GM08714 (cell line): Measurements from ENCODE around the gene DHX57.

Experiments used
- H3K4me3 ChIP-seq: fragments of 200-500 bp; sonication (Bioruptor generic); 2 replicates; pipeline ENCODE4 v1.5.1; 2014; ENCODE audit warnings: mild to moderate bottlenecking, low read length, inconsistent platforms
- ZNF274 ChIP-seq: IDR thresholded peaks from 2 replicates; pipeline ENCODE4 v1.6.1; 2012; ENCODE audit warnings: mild to moderate bottlenecking, low read depth, low read length

The DHX57 gene

DNA sequence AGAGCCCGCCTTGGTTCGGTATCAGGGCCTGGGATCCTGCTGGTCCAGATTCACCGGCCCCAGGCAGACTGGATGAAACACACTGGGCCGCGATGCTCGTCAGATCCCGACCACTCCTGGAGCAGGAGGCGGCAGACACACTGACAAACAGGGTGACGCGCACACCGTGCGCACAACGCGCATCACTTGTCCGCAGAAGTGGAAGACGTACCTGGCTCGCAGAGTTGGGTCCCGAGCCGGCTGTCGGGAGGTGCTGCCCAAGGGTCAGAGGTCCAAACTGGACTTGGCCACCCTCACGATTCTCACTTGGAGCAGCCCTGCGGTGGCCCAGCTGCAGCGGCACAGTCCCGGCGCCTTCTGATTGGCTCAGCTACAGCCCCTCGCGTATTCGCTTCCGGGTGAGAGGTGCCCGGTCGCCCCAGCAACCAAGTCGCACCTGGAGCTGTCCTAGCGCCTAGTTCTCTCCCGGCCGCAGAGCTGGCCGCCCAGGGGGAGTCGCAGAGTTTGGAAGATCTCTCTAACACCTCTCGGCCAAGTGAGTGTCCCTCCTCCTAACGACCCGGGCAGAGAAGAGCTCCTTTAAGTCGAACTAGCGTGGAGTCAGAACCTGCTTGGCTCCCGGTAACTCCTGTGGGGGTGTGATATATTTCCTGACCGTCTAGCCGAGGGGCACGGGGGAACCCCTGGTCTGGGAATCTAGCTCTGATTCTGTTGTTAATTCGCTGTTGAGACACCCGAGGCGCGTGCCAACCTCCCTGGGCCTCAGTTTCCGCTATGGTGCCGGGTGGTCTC is at the start of gene DHX57, which contains the start of gene MORN2:
Gene DHX57, minus strand, starts transcription at position 359 of the 792 bp plus-strand sequence. CDS start 7,529 bp downstream, outside the sequence.
Gene MORN2, plus strand, starts transcription at position 401 of the 792 bp plus-strand sequence.
- TF ChIP-seq ZNF274: no peak
- peak within 1 kb of the TSS; percentile 73 for H3K4me3 ChIP-seq

DNA sequence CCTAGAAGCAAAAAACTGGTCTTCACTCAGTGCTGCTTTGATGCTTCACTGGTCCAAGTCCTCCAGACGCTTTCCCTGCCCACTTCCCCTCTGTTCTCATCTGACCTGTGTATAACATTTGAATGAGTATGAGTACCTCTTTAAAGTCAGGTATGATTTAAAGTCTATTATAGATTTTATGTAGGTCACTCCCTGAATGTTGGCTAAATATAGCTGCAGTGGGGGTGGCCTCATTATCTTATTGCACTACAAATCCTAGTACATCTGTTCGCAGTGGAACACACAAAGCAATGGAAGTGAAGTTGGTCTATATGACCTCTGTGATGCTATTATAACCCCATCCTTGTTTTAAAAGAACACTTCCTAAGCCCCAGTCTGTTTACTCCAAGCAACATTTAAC is 47.2 kb upstream of the DHX57 start:
- H3K4me3 ChIP-seq: no peak overlapping the region
- TF ChIP-seq ZNF274: no peak

- no peak overlapping the region for H3K4me3 ChIP-seq
- no peak for TF ChIP-seq ZNF274
Observed at GRCh38 chr2:38922389-38922788, 46.7 kb upstream of the DHX57 start.

- no peak overlapping the region for H3K4me3 ChIP-seq
- TF ChIP-seq ZNF274: no peak
Observed at GRCh38 chr2:38912619-38913018, 36.9 kb upstream of the DHX57 start.

- H3K4me3 ChIP-seq: no peak overlapping the region
- no peak for TF ChIP-seq ZNF274
Observed at GRCh38 chr2:38911191-38911590, 35.5 kb upstream of the DHX57 start.

DNA sequence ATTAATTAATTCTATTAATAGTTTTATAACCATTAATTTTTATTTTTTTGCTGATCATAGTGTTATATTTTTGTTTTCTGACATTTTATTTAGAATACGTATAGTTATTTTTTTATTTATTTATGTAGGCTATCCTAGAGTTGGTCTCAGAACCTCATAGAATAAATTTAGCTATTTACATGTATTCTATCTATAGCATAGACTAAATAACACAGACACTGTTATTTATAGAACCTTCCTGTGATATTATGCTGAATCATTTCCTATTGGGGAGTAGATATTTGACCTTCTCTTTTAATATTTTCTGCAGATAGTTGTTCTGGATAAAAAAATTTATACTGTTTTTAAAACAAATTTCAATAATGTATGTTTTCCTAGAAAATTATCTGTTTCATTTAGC is 34.1 kb upstream of the DHX57 start:
- H3K4me3 ChIP-seq: no peak overlapping the region
- no peak for TF ChIP-seq ZNF274

GRCh38 chr2:38907743-38908562 is 32.2 kb upstream of the DHX57 start:
- TF ChIP-seq ZNF274: no peak
- H3K4me3 ChIP-seq: peak overlapping the region; percentile 16; the same call in 1 of the 2 replicates

DNA sequence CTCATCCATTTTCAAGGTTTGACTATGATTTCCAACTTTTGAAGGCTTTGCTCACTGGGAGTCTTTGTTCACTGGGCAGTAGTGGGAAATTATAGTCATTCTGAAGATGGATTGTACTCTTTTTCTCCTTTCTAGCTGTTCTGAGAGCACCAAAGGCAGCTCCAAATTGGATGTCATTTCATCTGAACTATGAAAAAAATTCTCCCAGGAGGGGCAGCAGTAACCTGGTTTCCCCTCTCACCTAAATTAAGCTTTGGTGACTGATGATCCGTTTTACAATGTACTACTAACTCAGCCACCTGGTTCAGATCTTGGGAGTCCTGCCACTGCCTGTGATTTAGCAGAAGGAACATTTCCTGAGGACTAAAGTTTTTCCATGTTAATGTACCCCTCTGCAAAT is 31.5 kb upstream of the DHX57 start:
- TF ChIP-seq ZNF274: no peak
- H3K4me3 ChIP-seq: no peak overlapping the region

DNA sequence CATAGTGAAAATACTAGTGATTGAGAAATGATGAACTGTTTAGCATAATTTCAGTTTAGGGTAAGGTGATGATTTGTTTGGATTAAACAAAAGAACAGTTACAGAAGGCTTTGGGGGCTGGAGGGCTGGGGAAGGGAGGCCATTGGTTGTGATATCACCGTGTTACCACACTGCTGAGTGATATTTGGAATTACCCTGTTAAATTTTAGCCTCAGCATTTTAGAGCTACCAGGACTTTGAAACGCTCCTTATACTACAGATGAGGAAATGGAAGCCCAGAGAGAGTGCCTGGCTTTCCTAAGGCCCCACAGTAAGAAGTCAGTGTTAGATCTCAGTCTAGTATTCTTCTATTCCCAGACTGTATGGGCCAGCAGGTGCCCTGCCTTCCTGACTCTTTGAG is 29.5 kb upstream of the DHX57 start:
- no peak for TF ChIP-seq ZNF274
- no peak overlapping the region for H3K4me3 ChIP-seq

- no peak overlapping the region for H3K4me3 ChIP-seq
- no peak for TF ChIP-seq ZNF274
Observed at GRCh38 chr2:38900726-38901125, 25.0 kb upstream of the DHX57 start.

GRCh38 chr2:38898256-38898655 is 22.5 kb upstream of the DHX57 start:
- TF ChIP-seq ZNF274: no peak
- H3K4me3 ChIP-seq: no peak overlapping the region

GRCh38 chr2:38892819-38893218 is 17.1 kb upstream of the DHX57 start:
- no peak overlapping the region for H3K4me3 ChIP-seq
- TF ChIP-seq ZNF274: no peak

- no peak for TF ChIP-seq ZNF274
- no peak within 1 kb of the TSS for H3K4me3 ChIP-seq
Observed at GRCh38 chr2:38889575-38889974, 13.8 kb upstream of the DHX57 start, which contains the start of gene ARHGEF33. Gene ARHGEF33, plus strand, starts transcription at chr2:38889875. Its CDS starts 29,573 bp downstream, at chr2:38919448.

GRCh38 chr2:38889045-38889444 is 13.3 kb upstream of the DHX57 start:
- no peak for TF ChIP-seq ZNF274
- no peak overlapping the region for H3K4me3 ChIP-seq

DNA sequence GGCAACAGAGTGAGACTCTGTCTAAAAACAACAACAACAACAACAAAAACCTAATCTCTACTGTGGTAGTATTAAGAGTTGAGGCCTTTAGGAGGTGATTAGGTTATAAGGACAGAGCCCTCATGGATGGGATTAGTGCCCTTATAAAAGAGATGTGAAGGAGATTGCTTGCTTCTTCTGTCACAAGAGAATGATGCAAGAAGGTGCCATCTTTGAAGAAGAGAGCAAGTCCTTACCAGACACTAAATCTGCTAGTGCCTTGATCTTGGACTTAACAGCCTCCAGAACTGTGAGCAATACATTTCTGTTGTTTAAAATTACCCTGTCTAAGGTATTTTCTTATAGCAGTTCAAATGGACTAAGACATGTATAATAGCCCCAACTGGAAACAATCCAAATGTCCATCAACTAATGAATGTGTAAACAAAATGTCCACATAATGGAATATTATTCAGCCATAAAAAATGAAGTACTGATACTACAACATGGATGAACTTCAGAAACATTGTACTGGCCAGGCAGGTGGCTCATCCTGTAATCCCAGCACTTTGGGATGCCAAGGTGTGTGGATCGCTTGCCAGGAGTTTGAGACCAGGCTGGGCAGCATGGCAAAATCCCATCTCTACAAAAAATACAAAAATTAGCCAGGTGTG is 12.3 kb upstream of the DHX57 start:
- TF ChIP-seq ZNF274: no peak
- H3K4me3 ChIP-seq: no peak overlapping the region
